ENCODE results near the gene LSM7.
"Not testable (repeated sequence)": the region's sequence is repeated elsewhere in the genome, so short reads cannot be mapped to it uniquely, and the experiment has no call there.

The LSM7 gene

GRCh38 chr19:2302319-2303210 lies 25.8 kb downstream of the LSM7 start:
- no peak for DNase-seq (ENCODE audit: low spot score)

- no peak for DNase-seq (ENCODE audit: low spot score)
Measured at GRCh38 chr19:2300533-2300932, 27.9 kb downstream of the LSM7 start.

- no peak for DNase-seq (ENCODE audit: low spot score)
Measured at GRCh38 chr19:2296141-2296540, 32.2 kb downstream of the LSM7 start.

GRCh38 chr19:2294687-2295335 lies 33.6 kb downstream of the LSM7 start:
- peak; percentile 47 for DNase-seq (ENCODE audit: low spot score)

- no peak for DNase-seq (ENCODE audit: low spot score)
Measured at GRCh38 chr19:2291185-2291751, 37.1 kb downstream of the LSM7 start.

GRCh38 chr19:2290441-2291184 lies 37.8 kb downstream of the LSM7 start:
- no peak for DNase-seq (ENCODE audit: low spot score)

GRCh38 chr19:2289714-2290435 lies 38.5 kb downstream of the LSM7 start:
- DNase-seq (ENCODE audit: low spot score): no peak

- no peak for DNase-seq (ENCODE audit: low spot score)
Measured at GRCh38 chr19:2288818-2289713, 39.3 kb downstream of the LSM7 start.

- no peak for DNase-seq (ENCODE audit: low spot score)
Measured at GRCh38 chr19:2288338-2288817, 40.0 kb downstream of the LSM7 start.

GRCh38 chr19:2287585-2288337 lies 40.6 kb downstream of the LSM7 start:
- no peak for DNase-seq (ENCODE audit: low spot score)

GRCh38 chr19:2286402-2287140 lies 41.8 kb downstream of the LSM7 start:
- no peak for DNase-seq (ENCODE audit: low spot score)

- no peak for DNase-seq (ENCODE audit: low spot score)
Measured at GRCh38 chr19:2283835-2284507, 44.4 kb downstream of the LSM7 start.

- DNase-seq (ENCODE audit: low spot score): no peak
Measured at GRCh38 chr19:2282862-2283237, 45.5 kb downstream of the LSM7 start.

GRCh38 chr19:2282062-2282861 lies 46.1 kb downstream of the LSM7 start, which contains the start of gene PEAK3:
Gene PEAK3, minus strand, starts transcription at chr19:2282175. Its CDS starts 1,244 bp downstream, at chr19:2280931.
- no peak for DNase-seq (ENCODE audit: low spot score)

- not testable (repeated sequence) for DNase-seq (ENCODE audit: low spot score)
Measured at GRCh38 chr19:2281265-2282061, 46.9 kb downstream of the LSM7 start.

GRCh38 chr19:2280633-2281264 lies 47.6 kb downstream of the LSM7 start:
- no peak for DNase-seq (ENCODE audit: low spot score)

All from cerebellar cortex (tissue), 1 donor.